GM21723 (cell line): ENCODE data around the gene CAV3.

ENCODE experiments used
- ATAC-seq: cut with Tn5 transposase; IDR thresholded peaks from one replicate; pipeline ENCODE4 v1.9.1; 2021; ENCODE audit warnings: mild to moderate bottlenecking, moderate library complexity; ENCODE audit not compliant: unreplicated experiment

The CAV3 gene

DNA sequence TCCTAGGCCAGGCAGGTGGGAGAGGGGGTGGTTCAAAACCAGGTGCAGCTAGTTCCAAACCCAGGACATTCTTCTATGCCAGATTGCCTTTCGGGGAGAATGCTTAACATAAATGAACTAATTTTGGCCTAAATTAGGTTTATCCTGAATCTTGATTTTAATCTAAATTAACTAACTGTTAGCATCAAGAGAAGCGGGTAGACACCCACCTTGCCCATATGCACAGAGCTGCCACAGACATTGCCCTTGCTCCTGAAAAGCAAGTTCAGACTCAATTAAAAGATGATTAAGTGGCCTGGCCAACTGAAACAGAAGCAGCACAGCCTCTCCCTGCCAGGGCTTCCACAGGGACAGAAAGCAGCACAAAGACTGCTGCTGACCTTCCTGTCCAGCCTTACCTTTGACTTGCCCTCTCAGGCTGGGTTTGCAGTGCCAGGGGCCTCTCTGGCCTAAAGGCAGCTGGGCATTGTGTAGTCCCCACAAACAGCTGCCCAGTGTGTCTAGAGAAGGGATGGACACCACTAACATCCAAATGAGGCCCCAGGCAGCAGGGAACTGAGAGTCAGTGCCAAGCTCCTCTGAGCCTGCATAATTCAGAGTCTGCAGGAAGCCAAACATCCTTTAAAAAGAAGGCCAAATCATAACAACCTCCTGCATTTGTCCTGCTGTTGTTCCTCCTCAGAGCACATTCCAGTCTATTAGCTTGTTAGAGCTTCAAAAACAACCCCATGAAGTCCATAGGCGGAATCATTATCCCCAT is 51.3 kb downstream of the CAV3 start:
- no peak for ATAC-seq

DNA sequence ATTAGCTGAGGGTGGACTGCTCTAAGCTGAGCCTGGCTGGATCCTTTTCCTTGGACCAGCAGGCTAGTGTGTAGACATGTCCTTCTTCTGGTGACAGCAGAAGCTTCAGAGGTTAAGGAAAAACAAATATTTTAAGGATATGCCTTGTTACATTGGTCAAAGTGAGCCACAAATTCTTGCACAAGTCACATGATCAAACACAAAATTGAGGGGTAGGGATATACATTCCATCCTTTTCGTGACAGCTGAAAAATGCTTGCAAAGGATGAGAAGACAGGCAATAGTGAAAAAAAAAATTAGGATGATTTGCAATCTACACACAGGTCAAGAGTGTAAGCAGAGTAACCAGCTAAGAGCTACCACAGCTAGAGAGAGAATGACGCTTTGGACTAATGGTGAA is 56.9 kb downstream of the CAV3 start:
- no peak for ATAC-seq

DNA sequence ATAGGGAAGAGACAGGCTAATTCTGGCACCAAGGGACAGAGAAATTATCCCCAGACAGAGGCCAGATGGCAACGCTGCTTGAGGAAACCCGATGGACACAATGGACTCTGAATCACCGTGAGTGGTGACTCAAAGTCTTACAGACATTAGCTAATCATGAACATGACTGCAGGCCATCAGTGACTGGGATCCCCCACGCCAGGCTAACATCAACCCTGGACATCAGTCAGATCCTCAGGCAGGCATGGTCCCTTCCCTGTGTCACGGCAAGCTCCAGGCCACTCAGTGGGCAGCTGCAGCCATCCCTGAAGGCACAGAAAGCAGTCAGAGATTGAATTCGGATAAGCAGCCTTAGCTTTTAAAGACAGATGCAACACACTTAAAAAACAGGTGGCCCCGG is 59.6 kb downstream of the CAV3 start:
- no peak for ATAC-seq

DNA sequence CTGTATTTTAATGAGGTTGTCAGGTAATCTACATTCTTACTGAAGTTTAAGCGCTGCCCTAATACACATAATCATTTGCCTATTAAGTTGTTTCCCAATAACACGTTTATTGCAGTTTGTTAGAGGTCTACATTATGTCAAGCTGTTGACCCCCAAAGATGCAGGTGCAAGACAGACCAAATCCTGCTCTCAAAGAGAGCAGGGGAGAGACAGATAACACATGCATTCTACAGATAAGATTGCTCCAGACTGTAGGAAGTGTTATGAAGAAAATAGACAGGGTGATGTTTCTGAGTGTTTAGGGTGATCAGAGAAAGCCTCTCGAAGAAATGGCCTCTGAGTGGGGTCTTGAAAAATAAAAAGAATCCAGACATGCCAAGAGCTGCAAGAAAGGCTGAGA is 60.6 kb downstream of the CAV3 start:
- no peak for ATAC-seq
